ENCODE results near the gene GOLGB1.

DNA sequence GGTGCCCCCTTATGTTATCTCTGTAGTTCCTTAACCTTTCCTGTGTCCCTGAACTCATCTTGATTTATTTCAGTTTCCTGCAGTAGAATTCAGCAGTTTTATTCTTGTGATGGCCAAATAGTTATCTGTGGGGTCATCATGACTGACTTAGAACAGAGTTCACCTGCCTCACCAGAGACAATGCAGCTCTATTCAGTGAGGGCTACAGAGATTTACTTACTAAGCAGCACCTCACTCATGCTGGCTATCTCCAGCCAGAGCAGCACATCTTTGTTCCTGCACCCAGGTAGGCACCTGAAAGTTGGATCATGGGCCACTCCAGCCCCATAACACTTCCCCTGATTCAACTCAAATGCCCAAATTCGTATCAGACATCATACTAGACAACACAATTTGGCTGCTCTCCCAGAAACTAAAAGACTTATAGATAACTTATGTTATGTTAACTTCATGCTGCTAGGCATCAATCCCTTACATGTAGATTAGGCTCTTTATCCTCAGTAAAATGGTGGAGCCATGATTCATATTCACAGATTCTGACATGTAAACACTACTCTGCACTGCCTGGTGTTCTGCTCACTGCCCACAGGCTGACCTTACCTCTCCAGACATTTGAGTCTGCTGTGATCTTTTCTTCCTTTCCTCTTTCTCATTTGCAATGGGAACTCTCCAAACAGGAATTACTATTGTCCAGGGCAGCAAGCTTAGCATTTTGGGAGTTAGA lies 9.3 kb upstream of the GOLGB1 start:
- TF ChIP-seq, protein P1, sequence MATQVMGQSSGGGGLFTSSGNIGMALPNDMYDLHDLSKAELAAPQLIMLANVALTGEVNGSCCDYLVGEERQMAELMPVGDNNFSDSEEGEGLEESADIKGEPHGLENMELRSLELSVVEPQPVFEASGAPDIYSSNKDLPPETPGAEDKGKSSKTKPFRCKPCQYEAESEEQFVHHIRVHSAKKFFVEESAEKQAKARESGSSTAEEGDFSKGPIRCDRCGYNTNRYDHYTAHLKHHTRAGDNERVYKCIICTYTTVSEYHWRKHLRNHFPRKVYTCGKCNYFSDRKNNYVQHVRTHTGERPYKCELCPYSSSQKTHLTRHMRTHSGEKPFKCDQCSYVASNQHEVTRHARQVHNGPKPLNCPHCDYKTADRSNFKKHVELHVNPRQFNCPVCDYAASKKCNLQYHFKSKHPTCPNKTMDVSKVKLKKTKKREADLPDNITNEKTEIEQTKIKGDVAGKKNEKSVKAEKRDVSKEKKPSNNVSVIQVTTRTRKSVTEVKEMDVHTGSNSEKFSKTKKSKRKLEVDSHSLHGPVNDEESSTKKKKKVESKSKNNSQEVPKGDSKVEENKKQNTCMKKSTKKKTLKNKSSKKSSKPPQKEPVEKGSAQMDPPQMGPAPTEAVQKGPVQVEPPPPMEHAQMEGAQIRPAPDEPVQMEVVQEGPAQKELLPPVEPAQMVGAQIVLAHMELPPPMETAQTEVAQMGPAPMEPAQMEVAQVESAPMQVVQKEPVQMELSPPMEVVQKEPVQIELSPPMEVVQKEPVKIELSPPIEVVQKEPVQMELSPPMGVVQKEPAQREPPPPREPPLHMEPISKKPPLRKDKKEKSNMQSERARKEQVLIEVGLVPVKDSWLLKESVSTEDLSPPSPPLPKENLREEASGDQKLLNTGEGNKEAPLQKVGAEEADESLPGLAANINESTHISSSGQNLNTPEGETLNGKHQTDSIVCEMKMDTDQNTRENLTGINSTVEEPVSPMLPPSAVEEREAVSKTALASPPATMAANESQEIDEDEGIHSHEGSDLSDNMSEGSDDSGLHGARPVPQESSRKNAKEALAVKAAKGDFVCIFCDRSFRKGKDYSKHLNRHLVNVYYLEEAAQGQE (IDR thresholded peaks at IDR 0.05; ENCODE audit: borderline replicate concordance): no peak
- TF ChIP-seq, protein P2, sequence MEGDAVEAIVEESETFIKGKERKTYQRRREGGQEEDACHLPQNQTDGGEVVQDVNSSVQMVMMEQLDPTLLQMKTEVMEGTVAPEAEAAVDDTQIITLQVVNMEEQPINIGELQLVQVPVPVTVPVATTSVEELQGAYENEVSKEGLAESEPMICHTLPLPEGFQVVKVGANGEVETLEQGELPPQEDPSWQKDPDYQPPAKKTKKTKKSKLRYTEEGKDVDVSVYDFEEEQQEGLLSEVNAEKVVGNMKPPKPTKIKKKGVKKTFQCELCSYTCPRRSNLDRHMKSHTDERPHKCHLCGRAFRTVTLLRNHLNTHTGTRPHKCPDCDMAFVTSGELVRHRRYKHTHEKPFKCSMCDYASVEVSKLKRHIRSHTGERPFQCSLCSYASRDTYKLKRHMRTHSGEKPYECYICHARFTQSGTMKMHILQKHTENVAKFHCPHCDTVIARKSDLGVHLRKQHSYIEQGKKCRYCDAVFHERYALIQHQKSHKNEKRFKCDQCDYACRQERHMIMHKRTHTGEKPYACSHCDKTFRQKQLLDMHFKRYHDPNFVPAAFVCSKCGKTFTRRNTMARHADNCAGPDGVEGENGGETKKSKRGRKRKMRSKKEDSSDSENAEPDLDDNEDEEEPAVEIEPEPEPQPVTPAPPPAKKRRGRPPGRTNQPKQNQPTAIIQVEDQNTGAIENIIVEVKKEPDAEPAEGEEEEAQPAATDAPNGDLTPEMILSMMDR (IDR thresholded peaks at IDR 0.05; ENCODE audit: poor library complexity, severe bottlenecking): no peak
- TF ChIP-seq POLR2AphosphoS5 (IDR thresholded peaks at IDR 0.05): no peak
- TF ChIP-seq EZH2 (IDR thresholded peaks at IDR 0.05; ENCODE audit: borderline replicate concordance, insufficient read depth, low read length, poor library complexity, severe bottlenecking): no peak
- no peak for TF ChIP-seq SMC3 (conservative IDR thresholded peaks at IDR 0.05; ENCODE audit: poor library complexity)
- TF ChIP-seq MXI1 (conservative IDR thresholded peaks at IDR 0.05; ENCODE audit: poor library complexity, severe bottlenecking): no peak
